ENCODE measurements around the gene TRDN. TPM values are rescaled to one million over a fixed set of nuclear protein-coding genes. Genes with fewer than 3 reads are reported as not detected.
"Not testable (repeated sequence)": the region's sequence is repeated elsewhere in the genome, so short reads cannot be mapped to it uniquely, and the experiment has no call there.

Gene TRDN
- total RNA-seq, 6 experiments from 2014 or later: 0.06 to 0.19 TPM; not detected in 4

DNA sequence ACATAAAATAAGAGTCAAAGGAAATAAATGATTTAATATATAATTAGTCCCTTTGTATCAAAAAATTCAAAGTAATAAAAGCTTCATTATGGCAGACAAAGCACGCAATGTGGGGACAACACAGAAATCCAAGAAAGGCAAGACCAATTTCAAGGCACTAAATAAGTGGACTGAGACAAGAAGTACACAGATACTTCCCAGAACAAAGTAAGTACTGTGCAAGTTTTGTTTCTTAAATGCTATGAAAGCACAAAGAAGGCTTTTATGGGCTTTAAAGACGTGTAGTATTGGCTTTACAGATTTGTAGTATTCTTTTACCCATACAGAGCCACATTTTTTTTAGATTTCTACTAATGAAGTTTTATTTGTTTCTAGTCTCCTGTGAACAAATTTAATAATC is 174.6 kb downstream of the TRDN start:
- H3K27ac ChIP-seq: no peak overlapping the region
- intact Hi-C loops (cut with DNase I): no loop called here
- no peaks in the 10 kb centered on the region for H3K27me3 ChIP-seq
- H3K4me3 ChIP-seq: no peak overlapping the region
- H3K36me3 ChIP-seq: no peaks in the 10 kb centered on the region
- ATAC-seq: no peak
- TF ChIP-seq, protein P1, sequence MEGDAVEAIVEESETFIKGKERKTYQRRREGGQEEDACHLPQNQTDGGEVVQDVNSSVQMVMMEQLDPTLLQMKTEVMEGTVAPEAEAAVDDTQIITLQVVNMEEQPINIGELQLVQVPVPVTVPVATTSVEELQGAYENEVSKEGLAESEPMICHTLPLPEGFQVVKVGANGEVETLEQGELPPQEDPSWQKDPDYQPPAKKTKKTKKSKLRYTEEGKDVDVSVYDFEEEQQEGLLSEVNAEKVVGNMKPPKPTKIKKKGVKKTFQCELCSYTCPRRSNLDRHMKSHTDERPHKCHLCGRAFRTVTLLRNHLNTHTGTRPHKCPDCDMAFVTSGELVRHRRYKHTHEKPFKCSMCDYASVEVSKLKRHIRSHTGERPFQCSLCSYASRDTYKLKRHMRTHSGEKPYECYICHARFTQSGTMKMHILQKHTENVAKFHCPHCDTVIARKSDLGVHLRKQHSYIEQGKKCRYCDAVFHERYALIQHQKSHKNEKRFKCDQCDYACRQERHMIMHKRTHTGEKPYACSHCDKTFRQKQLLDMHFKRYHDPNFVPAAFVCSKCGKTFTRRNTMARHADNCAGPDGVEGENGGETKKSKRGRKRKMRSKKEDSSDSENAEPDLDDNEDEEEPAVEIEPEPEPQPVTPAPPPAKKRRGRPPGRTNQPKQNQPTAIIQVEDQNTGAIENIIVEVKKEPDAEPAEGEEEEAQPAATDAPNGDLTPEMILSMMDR (IDR thresholded peaks at IDR 0.05): no peak
- TF ChIP-seq POLR2A (IDR thresholded peaks at IDR 0.05): no peak
- 37% methylated on average over 2 of the region's 2 CpGs for WGBS (ENCODE audit: insufficient coverage, low coverage, low lambda C conversion rate, missing lambda C conversion rate)
- H3K9me3 ChIP-seq: no peaks in the 10 kb centered on the region
- no peak for DNase-seq
- H3K4me1 ChIP-seq: no peaks in the 10 kb centered on the region

GRCh38 chr6:123458218-123458617 is 178.5 kb downstream of the TRDN start:
- no peak overlapping the region for H3K4me3 ChIP-seq
- no peak for TF ChIP-seq POLR2A (IDR thresholded peaks at IDR 0.05)
- TF ChIP-seq, protein P1 (IDR thresholded peaks at IDR 0.05): no peak
- intact Hi-C loops (cut with DNase I): no loop called here
- no peaks in the 10 kb centered on the region for H3K27me3 ChIP-seq
- DNase-seq: no peak
- no peaks in the 10 kb centered on the region for H3K4me1 ChIP-seq
- H3K36me3 ChIP-seq: no peaks in the 10 kb centered on the region
- ATAC-seq: no peak
- H3K27ac ChIP-seq: no peak overlapping the region
- no peaks in the 10 kb centered on the region for H3K9me3 ChIP-seq
- 50% methylated on average over 1 of the region's 1 CpG for WGBS (ENCODE audit: insufficient coverage, low coverage, low lambda C conversion rate, missing lambda C conversion rate)

DNA sequence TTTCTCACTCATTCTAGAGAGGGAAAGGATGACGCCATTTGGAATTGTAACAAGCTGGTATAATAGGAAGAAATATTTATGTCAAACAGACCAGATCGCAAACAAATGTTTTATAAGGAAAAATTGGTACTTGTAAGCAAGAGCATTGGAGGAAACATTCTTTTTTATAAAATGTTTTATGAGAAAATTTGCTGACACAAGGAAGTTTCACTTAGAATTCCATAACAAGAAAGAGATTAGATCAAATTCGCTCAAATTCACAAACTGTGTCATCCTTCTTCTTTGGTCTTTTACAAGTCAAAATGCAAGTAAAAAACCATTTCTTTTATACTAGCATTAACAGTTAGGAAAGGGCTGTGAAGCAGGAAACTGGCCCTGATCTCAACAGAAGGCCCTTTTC is 179.9 kb downstream of the TRDN start:
- no peak for ATAC-seq
- H3K4me1 ChIP-seq: no peaks in the 10 kb centered on the region
- no peak for TF ChIP-seq POLR2A (IDR thresholded peaks at IDR 0.05)
- TF ChIP-seq, protein P1 (IDR thresholded peaks at IDR 0.05): no peak
- no peaks in the 10 kb centered on the region for H3K9me3 ChIP-seq
- no peaks in the 10 kb centered on the region for H3K27me3 ChIP-seq
- no peak overlapping the region for H3K4me3 ChIP-seq
- H3K36me3 ChIP-seq: no peaks in the 10 kb centered on the region
- no peak for DNase-seq
- 44% methylated on average over 3 of the region's 3 CpGs for WGBS (ENCODE audit: insufficient coverage, low coverage, low lambda C conversion rate, missing lambda C conversion rate)
- intact Hi-C loops (cut with DNase I): no loop called here
- H3K27ac ChIP-seq: no peak overlapping the region

DNA sequence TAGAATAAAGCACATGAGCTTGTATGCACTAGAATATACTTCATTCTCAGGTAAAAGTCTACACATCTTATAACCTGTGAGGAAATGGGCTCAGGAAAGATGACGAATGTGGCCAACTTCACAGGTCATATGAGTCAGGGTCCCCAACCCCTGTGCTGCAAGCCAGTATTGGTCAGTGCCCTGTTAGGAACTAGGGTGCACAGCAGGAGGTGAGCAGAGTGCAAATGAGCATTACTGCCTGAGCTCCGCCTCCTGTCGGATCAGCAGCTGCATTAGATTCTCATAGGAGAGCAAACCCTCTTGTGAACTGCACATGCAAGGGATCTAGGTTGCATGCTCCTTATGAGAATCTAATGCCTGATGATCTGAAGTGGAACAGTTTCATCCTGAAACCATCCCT is 182.3 kb downstream of the TRDN start:
- Histone ChIP-seq H3K4me3 (no peak overlapping the region), H3K9me3 (no peaks in the 10 kb centered on the region), H3K36me3 (no peaks in the 10 kb centered on the region), H3K27me3 (no peaks in the 10 kb centered on the region), H3K4me1 (no peaks in the 10 kb centered on the region), H3K27ac (no peak overlapping the region)
- intact Hi-C loops (cut with DNase I): no loop called here
- no peak for DNase-seq
- ATAC-seq: no peak
- TF ChIP-seq POLR2A (IDR thresholded peaks at IDR 0.05): no peak
- TF ChIP-seq, protein P1 (IDR thresholded peaks at IDR 0.05): no peak
- 73% methylated on average over 1 of the region's 3 CpGs for WGBS (ENCODE audit: insufficient coverage, low coverage, low lambda C conversion rate, missing lambda C conversion rate)

DNA sequence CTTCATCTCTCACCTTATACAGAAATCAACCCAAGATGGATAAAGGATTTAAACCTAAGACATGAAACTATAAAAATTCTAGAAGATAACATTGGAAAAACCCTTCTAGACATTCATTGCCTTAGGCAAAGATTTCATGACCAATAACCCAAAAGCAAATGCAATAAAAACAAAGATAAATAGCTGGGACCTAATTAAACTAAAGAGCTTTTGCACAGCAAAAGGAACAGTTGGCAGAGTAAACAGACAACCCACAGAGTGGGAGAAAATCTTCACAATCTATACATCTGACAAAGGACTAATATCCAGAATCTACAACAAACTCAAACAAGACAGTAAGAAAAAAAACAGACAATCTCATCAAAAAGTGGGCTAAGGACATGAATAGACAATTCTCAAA is 183.7 kb downstream of the TRDN start:
- H3K4me1 ChIP-seq; intact Hi-C loops (cut with DNase I): not testable (repeated sequence)

More for the DNA sequence above, 183.7 kb downstream of the TRDN start:
- H3K4me3 ChIP-seq, H3K36me3 ChIP-seq, H3K9me3 ChIP-seq, H3K27me3 ChIP-seq, ATAC-seq, H3K27ac ChIP-seq, DNase-seq: not testable (repeated sequence)
